Measurements from ENCODE around the gene PSIP1. TPM values are rescaled to one million over a fixed set of nuclear protein-coding genes. Genes with fewer than 3 reads are reported as not detected.
"Not testable (repeated sequence)": the region's sequence is repeated elsewhere in the genome, so short reads cannot be mapped to it uniquely, and the experiment has no call there.

PSIP1 gene
- total RNA-seq, 1 experiment from 2014 or later: 362 TPM

GRCh38 chr9:15444141-15444540 lies 66.6 kb downstream of the PSIP1 start:
- no peak overlapping the region for H3K56ac ChIP-seq (ENCODE audit: insufficient read length, low read depth, low read length)
- peaks cover 5% of the 10 kb centered on the region for H3K9me3 ChIP-seq (ENCODE audit: control insufficient read depth, low read depth, low read length)
- no peak overlapping the region for H2BK12ac ChIP-seq (ENCODE audit: insufficient read length, low read depth, low read length)
- no peak overlapping the region for H3T11ph ChIP-seq (ENCODE audit: low read length)
- no peaks in the 10 kb centered on the region for H3K27me3 ChIP-seq (ENCODE audit: insufficient read depth, low read length)
- H2BK20ac ChIP-seq (ENCODE audit: low read depth, low read length, poor library complexity, severe bottlenecking): no peak overlapping the region
- H2AK5ac ChIP-seq (ENCODE audit: insufficient read length, low read length): no peak overlapping the region
- H2BK5ac ChIP-seq (ENCODE audit: insufficient read length, low read length): no peak overlapping the region
- H3K4me1 ChIP-seq (ENCODE audit: insufficient read depth, low read length): no peaks in the 10 kb centered on the region
- Mint-ChIP-seq H3K4me1 (no peaks in the 10 kb centered on the region), H3K27me3 (ENCODE audit: low read depth) (no peaks in the 10 kb centered on the region), H3K4me3 (no peak overlapping the region), H3K27ac (no peak overlapping the region), H3K36me3 (ENCODE audit: insufficient read depth in 1 of 3, low read depth in 3 of 3) (peaks cover 73 to 94% (median 90%) of the 10 kb centered on the region in 3 experiments), H3K9me3 (peaks cover 33 to 35% of the 10 kb centered on the region in 2 experiments)
- H3K79me1 ChIP-seq (ENCODE audit: insufficient read depth, low read depth, low read length, poor library complexity, severe bottlenecking): no peaks in the 10 kb centered on the region
- no CpG with 5 or more reads among the region's 3 CpGs for WGBS (ENCODE audit: extremely low coverage, insufficient read length, low lambda C conversion rate)
- no peak overlapping the region for H3K18ac ChIP-seq (ENCODE audit: insufficient read length, low read depth, low read length)
- H3K4ac ChIP-seq (ENCODE audit: low read depth, low read length): no peak overlapping the region
- H3K23me2 ChIP-seq (ENCODE audit: insufficient read length, low read depth, low read length, poor library complexity, severe bottlenecking): no peaks in the 10 kb centered on the region
- no peaks in the 10 kb centered on the region for H4K20me1 ChIP-seq (ENCODE audit: control insufficient read depth, insufficient read depth, insufficient read length)
- no peak for DNase-seq
- no peak overlapping the region for H2BK120ac ChIP-seq (ENCODE audit: low read depth, low read length, poor library complexity, severe bottlenecking)
- no peak overlapping the region for H4K8ac ChIP-seq (replicated peaks; ENCODE audit: insufficient read length, low read depth, low read length)
- no peak overlapping the region for H2AFZ ChIP-seq (ENCODE audit: low read length)
- H2BK15ac ChIP-seq (ENCODE audit: low read depth, low read length): no peak overlapping the region
- H3K14ac ChIP-seq (ENCODE audit: insufficient read depth, low read length): no peak overlapping the region
- no peak overlapping the region for H4K5ac ChIP-seq (ENCODE audit: insufficient read length, low read depth, low read length)
- no peak overlapping the region for H3K23ac ChIP-seq (ENCODE audit: insufficient read length, low read depth, low read length)
- no peaks in the 10 kb centered on the region; the same call in 1 of the 2 replicates for H3K79me2 ChIP-seq (ENCODE audit: insufficient read depth, low read length)
- H3K4me2 ChIP-seq (ENCODE audit: insufficient read depth, insufficient read length, low read length): no peak overlapping the region
- H3K9ac ChIP-seq (ENCODE audit: extremely low read depth, insufficient read length, low read length): no peak overlapping the region
- H4K91ac ChIP-seq (ENCODE audit: insufficient read length, low read depth, low read length): no peak overlapping the region
- no peak overlapping the region for H3K27ac ChIP-seq (ENCODE audit: insufficient read length, low read depth, low read length)
- TF ChIP-seq CTCF (conservative IDR thresholded peaks at IDR 0.05): no peak

- H3K56ac ChIP-seq (ENCODE audit: insufficient read length, low read depth, low read length); H3K9me3 ChIP-seq (ENCODE audit: control insufficient read depth, low read depth, low read length); H3K79me2 ChIP-seq (ENCODE audit: insufficient read depth, low read length); H2BK120ac ChIP-seq (ENCODE audit: low read depth, low read length, poor library complexity, severe bottlenecking); H3K18ac ChIP-seq (ENCODE audit: insufficient read length, low read depth, low read length); H3K4me3 Mint-ChIP-seq; H3T11ph ChIP-seq (ENCODE audit: low read length); H3K27ac Mint-ChIP-seq; H3K4me1 ChIP-seq (ENCODE audit: insufficient read depth, low read length); H2BK12ac ChIP-seq (ENCODE audit: insufficient read length, low read depth, low read length); H2AK5ac ChIP-seq (ENCODE audit: insufficient read length, low read length); H3K79me1 ChIP-seq (ENCODE audit: insufficient read depth, low read depth, low read length, poor library complexity, severe bottlenecking); H3K4ac ChIP-seq (ENCODE audit: low read depth, low read length); H3K4me1 Mint-ChIP-seq; H3K4me2 ChIP-seq (ENCODE audit: insufficient read depth, insufficient read length, low read length); H3K14ac ChIP-seq (ENCODE audit: insufficient read depth, low read length); H2AFZ ChIP-seq (ENCODE audit: low read length); H3K27me3 Mint-ChIP-seq (ENCODE audit: low read depth); H2BK5ac ChIP-seq (ENCODE audit: insufficient read length, low read length); H4K5ac ChIP-seq (ENCODE audit: insufficient read length, low read depth, low read length); H3K9ac ChIP-seq (ENCODE audit: extremely low read depth, insufficient read length, low read length); H3K27me3 ChIP-seq (ENCODE audit: insufficient read depth, low read length); H4K91ac ChIP-seq (ENCODE audit: insufficient read length, low read depth, low read length); H4K8ac ChIP-seq (replicated peaks; ENCODE audit: insufficient read length, low read depth, low read length); DNase-seq; H2BK15ac ChIP-seq (ENCODE audit: low read depth, low read length); H3K23ac ChIP-seq (ENCODE audit: insufficient read length, low read depth, low read length); H4K20me1 ChIP-seq (ENCODE audit: control insufficient read depth, insufficient read depth, insufficient read length); H3K27ac ChIP-seq (ENCODE audit: insufficient read length, low read depth, low read length); H3K23me2 ChIP-seq (ENCODE audit: insufficient read length, low read depth, low read length, poor library complexity, severe bottlenecking); H2BK20ac ChIP-seq (ENCODE audit: low read depth, low read length, poor library complexity, severe bottlenecking): not testable (repeated sequence)
- H3K36me3 Mint-ChIP-seq (ENCODE audit: insufficient read depth in 1 of 3, low read depth in 3 of 3): peaks cover 78 to 94% (median 92%) of the 10 kb centered on the region in 3 experiments
- H3K9me3 Mint-ChIP-seq: peaks cover 40 to 43% of the 10 kb centered on the region in 2 experiments
- no CpG with 5 or more reads among the region's 33 CpGs for WGBS (ENCODE audit: extremely low coverage, insufficient read length, low lambda C conversion rate)
Observed at GRCh38 chr9:15442264-15442663, 68.5 kb downstream of the PSIP1 start.
